Bladder microvascular endothelial cell (primary cell): ENCODE measurements around the gene NEDD4. TPM values are rescaled to one million over a fixed set of nuclear protein-coding genes. Genes with fewer than 3 reads are reported as not detected.

Experiments used
- total RNA-seq: library from RNA; depleted of rRNA; stranded (reverse); fragments of >200 nt; gene quantifications from 2 replicates; pipeline ENCODE4 v1.2.3, GENCODE V29; 2014

Gene NEDD4
- total RNA-seq, result 37.6 and 64.1 TPM in 2 replicates

GRCh38 chr15:55993111-55993803 lies at the start of gene NEDD4:
Gene NEDD4 (minus strand): TSS chr15:55993612. CDS start chr15:55993555, 57 bp downstream.

